GM19099 (cell line): ENCODE results near the gene TTC3.

Experiments used
- POLR2A ChIP-seq: IDR thresholded peaks from 3 replicates; pipeline ENCODE4 v1.6.1; 2011; ENCODE audit warnings: low read depth; ENCODE audit not compliant: insufficient read length; ENCODE audit errors: extremely low read depth

Gene TTC3

GRCh38 chr21:37157938-37158337, 84.9 kb downstream of the TTC3 start:
- no peak for TF ChIP-seq POLR2A

- no peak for TF ChIP-seq POLR2A
These were observed 86.2 kb downstream of the TTC3 start for GRCh38 chr21:37159053-37159776.

GRCh38 chr21:37159949-37160348, 86.9 kb downstream of the TTC3 start:
- no peak for TF ChIP-seq POLR2A

GRCh38 chr21:37164742-37165141, 91.7 kb downstream of the TTC3 start:
- no peak for TF ChIP-seq POLR2A

- TF ChIP-seq POLR2A, result no peak
These were observed 92.5 kb downstream of the TTC3 start for GRCh38 chr21:37165586-37165985.

GRCh38 chr21:37166733-37167132, 93.7 kb downstream of the TTC3 start:
- no peak for TF ChIP-seq POLR2A

- no peak for TF ChIP-seq POLR2A
These were observed 95.6 kb downstream of the TTC3 start for GRCh38 chr21:37168666-37169065.

- TF ChIP-seq POLR2A, result no peak
These were observed 99.6 kb downstream of the TTC3 start for GRCh38 chr21:37172646-37173045.

GRCh38 chr21:37176716-37177115, 103.7 kb downstream of the TTC3 start:
- TF ChIP-seq POLR2A, result no peak

- no peak for TF ChIP-seq POLR2A
These were observed 108.0 kb downstream of the TTC3 start for GRCh38 chr21:37181059-37181458.

- TF ChIP-seq POLR2A, result no peak
These were observed 109.2 kb downstream of the TTC3 start for GRCh38 chr21:37182222-37182621.

GRCh38 chr21:37183749-37184148, 110.7 kb downstream of the TTC3 start:
- TF ChIP-seq POLR2A, result no peak

GRCh38 chr21:37184784-37185593, 111.9 kb downstream of the TTC3 start:
- no peak for TF ChIP-seq POLR2A

GRCh38 chr21:37186983-37187382, 113.9 kb downstream of the TTC3 start:
- TF ChIP-seq POLR2A, result no peak

GRCh38 chr21:37188825-37189224, 115.8 kb downstream of the TTC3 start:
- TF ChIP-seq POLR2A, result no peak

GRCh38 chr21:37192019-37192418, 119.0 kb downstream of the TTC3 start:
- TF ChIP-seq POLR2A, result no peak

- no peak for TF ChIP-seq POLR2A
These were observed 120.0 kb downstream of the TTC3 start for GRCh38 chr21:37193006-37193405.

- TF ChIP-seq POLR2A, result no peak
These were observed 120.6 kb downstream of the TTC3 start for GRCh38 chr21:37193676-37194075.
